Upper lobe of left lung (tissue), 6 donors: ENCODE measurements around the gene ARL5C. TPM values are rescaled to one million over a fixed set of nuclear protein-coding genes. Genes with fewer than 3 reads are reported as not detected.

Experiments
- ATAC-seq, 2 donors: fragments of 200-7000 bp; cut with Tn5 transposase; one replicate each; pipeline ENCODE4 v1.9.1; 2022; ENCODE audit warnings: mild to moderate bottlenecking in 2 of 2, moderate library complexity in 2 of 2; ENCODE audit not compliant: low FRiP score in 2 of 2
- DNase-seq, 2 donors: peaks; one replicate each; pipeline ENCODE4 v3.0.0-alpha.2; 2019 to 2020
- H3K27ac ChIP-seq, 4 donors: fragments of 200-600 bp; sonication (generic); one replicate each; pipeline ENCODE4 v1.5.1; 2016 to 2019
- H3K27me3 ChIP-seq, 4 donors: fragments of 200-600 bp; sonication (generic); one replicate each; pipeline ENCODE4 v1.5.1; 2017 to 2019
- H3K36me3 ChIP-seq, 4 donors: fragments of 200-600 bp; sonication (generic); one replicate each; pipeline ENCODE4 v1.5.1; 2016 to 2019
- H3K4me1 ChIP-seq, 4 donors: fragments of 200-600 bp; sonication (generic); one replicate each; pipeline ENCODE4 v1.5.1; 2018 to 2019
- H3K4me3 ChIP-seq, 4 donors: fragments of 200-600 bp; sonication (generic); one replicate each; pipeline ENCODE4 v1.5.1; 2017 to 2019; ENCODE audit warnings: mild to moderate bottlenecking in 2 of 4, moderate library complexity in 1 of 4
- H3K9me3 ChIP-seq, 4 donors: fragments of 200-600 bp; sonication (generic); one replicate each; pipeline ENCODE4 v1.5.1; 2018 to 2019
- EP300 ChIP-seq, 4 donors: sonication (generic); formaldehyde crosslinking; IDR thresholded peaks; one replicate each; pipeline ENCODE4 v1.5.1; 2017; ENCODE audit warnings: antibody characterized with exemption in 4 of 4, control low read depth in 2 of 4
- POLR2A ChIP-seq, 4 donors: fragments of 450-650 bp; IDR thresholded peaks; one replicate each; pipeline ENCODE4 v1.5.1; 2016 to 2017; ENCODE audit warnings: antibody characterized with exemption in 4 of 4, mild to moderate bottlenecking in 2 of 4
- POLR2AphosphoS5 ChIP-seq, 2 donors: sonication (generic); formaldehyde crosslinking; IDR thresholded peaks; one replicate each; pipeline ENCODE4 v1.5.1; 2017; ENCODE audit warnings: antibody characterized with exemption in 2 of 2
- WGBS, 2 donors: methylation state at CpG; one replicate each; pipeline ENCODE4 v1.1.5; 2017 to 2018; 5-methylcytosine and 5-hydroxymethylcytosine counted together
- total RNA-seq, 6 donors: library from RNA; depleted of rRNA in 4 of 6; stranded (reverse); fragments of >200 nt in 4 of 6; gene quantifications; one replicate each; pipeline versions ENCODE4 v1.1.0 to v1.2.1, GENCODE V29; 2016 to 2021
- TF ChIP-seq, protein P1 (sequence below), 6 experiments: fragments of 450-650 bp in 4 of 6; fragments of 200-600 bp in 2 of 6; sonication (generic) in 2 of 6; IDR thresholded peaks; one replicate each; pipeline ENCODE4 v1.5.1; 2016 to 2019; ENCODE audit warnings: antibody characterized with exemption in 6 of 6
- donor health status: DM: no; HTN: no; CAD: no; lungs with moderate emphysema.
- donor health status: DM: no; HTN: yes; CAD: no; lungs with severe emphysema.

ARL5C gene
- total RNA-seq, 6 donors from 2014 or later, result 0.39 TPM; not detected in 5

DNA sequence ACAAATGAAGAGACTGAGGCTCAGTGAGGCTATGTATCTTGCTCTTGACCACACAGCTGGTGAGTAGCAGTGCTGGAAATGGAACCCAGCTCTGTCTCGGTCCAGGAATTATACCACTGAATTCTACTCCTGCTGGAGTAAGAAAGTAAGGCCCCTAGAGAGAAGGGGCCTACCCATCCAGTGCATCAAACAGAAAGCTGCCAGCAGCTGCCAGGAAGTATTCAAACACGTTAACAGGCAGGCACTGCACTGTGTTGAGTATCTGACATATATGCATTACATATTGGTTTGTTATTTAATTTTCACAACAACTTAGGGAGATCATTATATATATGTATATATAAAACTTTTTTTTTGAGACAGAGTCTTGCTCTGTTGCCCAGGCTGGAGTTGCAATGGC is 4.0 kb downstream of the ARL5C start:
- Histone ChIP-seq H3K27me3 (peaks cover 0 to 8% (median 2%) of the 10 kb centered on the region in 4 donors), H3K27ac (no peak overlapping the region), H3K4me3 (no peak overlapping the region), H3K4me1 (peaks cover 12 to 19% (median 17%) of the 10 kb centered on the region in 4 donors), H3K9me3 (no peaks in the 10 kb centered on the region), H3K36me3 (no peaks in the 10 kb centered on the region)
- no peak for DNase-seq
- WGBS, 2 donors, result 58 to 67% methylated on average over 2 of the region's 2 CpGs
- no peak for ATAC-seq
- TF ChIP-seq POLR2A (IDR thresholded peaks at IDR 0.05), result no peak
- TF ChIP-seq EP300 (IDR thresholded peaks at IDR 0.05), result no peak

DNA sequence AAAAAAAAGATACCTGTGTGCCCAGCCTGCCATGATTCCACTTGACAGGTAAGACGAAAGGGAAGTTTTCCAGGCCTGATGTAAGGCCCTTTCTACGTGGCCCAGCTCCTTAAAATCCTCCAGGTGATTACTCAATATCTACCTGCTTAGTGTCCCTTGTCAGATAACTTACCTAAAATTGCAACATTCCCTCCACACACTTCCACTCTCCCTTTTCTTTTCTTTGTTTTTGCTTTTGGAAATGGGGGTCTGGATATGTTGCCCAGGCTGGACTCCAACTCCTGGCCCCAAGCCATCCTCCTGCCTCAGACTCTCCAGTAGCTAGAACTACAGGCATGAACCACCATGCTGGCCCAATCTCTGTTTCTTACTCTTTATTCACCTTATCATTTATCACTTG is 7.3 kb downstream of the ARL5C start:
- no peak overlapping the region for H3K27ac ChIP-seq

DNA sequence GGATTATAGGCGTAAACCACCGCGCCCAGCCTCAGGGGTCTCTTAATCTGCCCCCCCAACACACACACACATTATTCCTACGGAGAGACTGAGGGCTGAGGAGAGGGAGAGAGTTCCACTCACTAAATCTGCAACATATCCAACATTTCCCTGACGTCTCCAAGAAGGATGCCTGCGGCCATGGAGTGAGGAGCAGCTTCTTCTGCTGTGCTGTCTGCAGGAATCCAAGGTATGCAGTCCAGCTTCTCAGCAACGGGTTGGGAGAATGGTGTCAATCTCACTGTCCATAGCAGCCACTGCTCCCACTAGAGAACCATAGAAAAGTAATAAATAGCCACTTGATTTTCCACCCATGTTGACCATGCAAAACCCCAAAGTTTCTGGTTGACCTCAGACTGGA is 9.5 kb downstream of the ARL5C start:
- H3K36me3 ChIP-seq, result no peaks in the 10 kb centered on the region
- H3K4me1 ChIP-seq, result peaks cover 12 to 28% (median 19%) of the 10 kb centered on the region in 4 donors
- DNase-seq, result no peak
- 45 to 82% methylated on average over 4 to 7 of the region's 7 CpGs for WGBS, 2 donors
- no peaks in the 10 kb centered on the region for H3K9me3 ChIP-seq
- peaks cover 0 to 5% (median 1%) of the 10 kb centered on the region in 4 donors for H3K27me3 ChIP-seq
- no peak overlapping the region for H3K4me3 ChIP-seq
- H3K27ac ChIP-seq, result no peak overlapping the region
- ATAC-seq, result no peak
- TF ChIP-seq POLR2A (IDR thresholded peaks at IDR 0.05), result no peak
- no peak for TF ChIP-seq EP300 (IDR thresholded peaks at IDR 0.05)
- TF ChIP-seq, protein P1, sequence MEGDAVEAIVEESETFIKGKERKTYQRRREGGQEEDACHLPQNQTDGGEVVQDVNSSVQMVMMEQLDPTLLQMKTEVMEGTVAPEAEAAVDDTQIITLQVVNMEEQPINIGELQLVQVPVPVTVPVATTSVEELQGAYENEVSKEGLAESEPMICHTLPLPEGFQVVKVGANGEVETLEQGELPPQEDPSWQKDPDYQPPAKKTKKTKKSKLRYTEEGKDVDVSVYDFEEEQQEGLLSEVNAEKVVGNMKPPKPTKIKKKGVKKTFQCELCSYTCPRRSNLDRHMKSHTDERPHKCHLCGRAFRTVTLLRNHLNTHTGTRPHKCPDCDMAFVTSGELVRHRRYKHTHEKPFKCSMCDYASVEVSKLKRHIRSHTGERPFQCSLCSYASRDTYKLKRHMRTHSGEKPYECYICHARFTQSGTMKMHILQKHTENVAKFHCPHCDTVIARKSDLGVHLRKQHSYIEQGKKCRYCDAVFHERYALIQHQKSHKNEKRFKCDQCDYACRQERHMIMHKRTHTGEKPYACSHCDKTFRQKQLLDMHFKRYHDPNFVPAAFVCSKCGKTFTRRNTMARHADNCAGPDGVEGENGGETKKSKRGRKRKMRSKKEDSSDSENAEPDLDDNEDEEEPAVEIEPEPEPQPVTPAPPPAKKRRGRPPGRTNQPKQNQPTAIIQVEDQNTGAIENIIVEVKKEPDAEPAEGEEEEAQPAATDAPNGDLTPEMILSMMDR (IDR thresholded peaks at IDR 0.05), result no peak
- TF ChIP-seq POLR2AphosphoS5 (IDR thresholded peaks at IDR 0.05), result no peak

More for the DNA sequence above, 7.3 kb downstream of the ARL5C start:
- peaks cover 0 to 6% (median 2%) of the 10 kb centered on the region in 4 donors for H3K4me1 ChIP-seq
- H3K4me3 ChIP-seq, result no peak overlapping the region
- ATAC-seq (no peak), DNase-seq (no peak)
- TF ChIP-seq EP300 (IDR thresholded peaks at IDR 0.05) (no peak), POLR2AphosphoS5 (IDR thresholded peaks at IDR 0.05) (no peak), POLR2A (IDR thresholded peaks at IDR 0.05) (no peak)
- TF ChIP-seq, protein P1 (IDR thresholded peaks at IDR 0.05), result no peak
- WGBS, 2 donors, result 60 to 81% methylated on average over 2 of the region's 2 CpGs
- no peaks in the 10 kb centered on the region for H3K9me3 ChIP-seq
- H3K36me3 ChIP-seq, result no peaks in the 10 kb centered on the region
- H3K27me3 ChIP-seq, result no peaks in the 10 kb centered on the region

DNA sequence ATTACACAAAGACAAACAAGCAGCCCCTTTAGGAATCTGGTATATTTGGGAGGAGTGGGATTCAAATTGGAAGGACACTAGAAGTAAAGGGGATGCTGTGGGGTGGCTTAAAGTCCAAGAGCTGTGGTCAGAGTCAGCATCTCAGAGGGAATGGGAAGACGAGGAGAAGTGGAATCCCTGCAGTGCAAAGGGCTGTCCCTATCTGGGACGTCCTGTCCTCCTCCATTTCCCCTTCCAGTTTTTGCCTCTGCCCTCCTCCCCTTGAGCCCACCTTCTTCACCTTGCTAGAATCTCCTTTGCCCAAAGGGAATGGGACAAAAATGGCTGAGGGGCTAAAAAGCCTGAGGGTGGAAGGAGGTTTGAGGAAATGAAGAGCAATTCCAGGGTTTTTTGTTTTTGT is 10.3 kb downstream of the ARL5C start:
- no peak overlapping the region for H3K27ac ChIP-seq
- DNase-seq, result no peak
- peaks cover 0 to 14% (median 7%) of the 10 kb centered on the region in 4 donors for H3K27me3 ChIP-seq
- no peaks in the 10 kb centered on the region for H3K36me3 ChIP-seq
- TF ChIP-seq EP300 (IDR thresholded peaks at IDR 0.05), result no peak
- no peak for TF ChIP-seq POLR2AphosphoS5 (IDR thresholded peaks at IDR 0.05)
- TF ChIP-seq POLR2A (IDR thresholded peaks at IDR 0.05), result no peak
- TF ChIP-seq, protein P1 (IDR thresholded peaks at IDR 0.05), result no peak
- ATAC-seq, result no peak
- H3K9me3 ChIP-seq, result no peaks in the 10 kb centered on the region
- H3K4me3 ChIP-seq, result no peak overlapping the region
- WGBS, 2 donors, result 45 to 67% methylated on average over 2 of the region's 2 CpGs
- H3K4me1 ChIP-seq, result peaks cover 16 to 35% (median 25%) of the 10 kb centered on the region in 4 donors

DNA sequence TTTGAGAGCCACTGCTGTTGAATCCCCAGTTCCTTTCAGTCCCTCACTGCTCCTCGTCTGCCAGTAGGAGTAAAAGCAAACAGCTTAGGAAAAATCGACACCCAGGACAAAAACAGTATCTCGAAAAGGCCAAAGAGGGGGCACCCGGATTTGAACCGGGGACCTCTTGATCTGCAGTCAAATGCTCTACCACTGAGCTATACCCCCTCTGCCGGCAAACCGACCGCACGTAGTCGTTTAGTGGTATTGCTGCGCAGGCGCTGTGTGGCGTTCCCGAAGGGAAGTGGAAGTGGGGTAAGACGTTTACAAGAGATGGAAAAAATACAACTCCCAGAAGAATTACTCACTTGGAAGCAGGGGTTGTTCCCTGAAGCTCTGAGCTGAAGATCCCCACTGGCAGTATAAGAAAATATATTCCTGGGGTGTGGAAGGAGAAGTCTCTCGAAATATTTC is 12.3 kb downstream of the ARL5C start:
- TF ChIP-seq, protein P1 (IDR thresholded peaks at IDR 0.05), result peak in 3 of 6 experiments; percentile 16 to 26 (median 25)
- TF ChIP-seq POLR2AphosphoS5 (IDR thresholded peaks at IDR 0.05), result peak; percentile 32 to 53
- TF ChIP-seq EP300 (IDR thresholded peaks at IDR 0.05), result no peak
- peak in 1 of 4 donors; percentile 36 for TF ChIP-seq POLR2A (IDR thresholded peaks at IDR 0.05)
- no peaks in the 10 kb centered on the region for H3K9me3 ChIP-seq
- peaks cover 0 to 16% (median 8%) of the 10 kb centered on the region in 4 donors for H3K27me3 ChIP-seq
- peak; percentile 90 to 93 for ATAC-seq
- peak; percentile 89 to 91 for DNase-seq
- 0 to 1% methylated on average over 15 to 16 of the region's 16 CpGs for WGBS, 2 donors
- no peaks in the 10 kb centered on the region for H3K36me3 ChIP-seq
- peak overlapping the region; percentile 81 to 98 (median 90) for H3K27ac ChIP-seq
- peaks cover 16 to 35% (median 25%) of the 10 kb centered on the region in 4 donors for H3K4me1 ChIP-seq
- peak overlapping the region; percentile 63 to 85 (median 74) for H3K4me3 ChIP-seq
